Vagina (tissue), 2 donors: ENCODE data around the gene OR2V1. TPM values are rescaled to one million over a fixed set of nuclear protein-coding genes. Genes with fewer than 3 reads are reported as not detected.
"Not testable (repeated sequence)": the region's sequence is repeated elsewhere in the genome, so short reads cannot be mapped to it uniquely, and the experiment has no call there.

Experiments used
- DNase-seq, 2 donors: peaks; one replicate each; pipeline ENCODE4 v3.0.0-alpha.2; 2017; ENCODE audit errors: extremely low spot score in 2 of 2
- H3K27ac ChIP-seq: fragments of 200-600 bp; sonication (generic); one replicate; pipeline ENCODE4 v1.5.1; 2019
- H3K27me3 ChIP-seq: fragments of 200-600 bp; sonication (generic); one replicate; pipeline ENCODE4 v1.5.1; 2019
- H3K36me3 ChIP-seq, 2 donors: fragments of 200-600 bp; sonication (generic); one replicate each; pipeline ENCODE4 v1.5.1; 2017 to 2019
- H3K4me1 ChIP-seq: fragments of 200-600 bp; sonication (generic); one replicate; pipeline ENCODE4 v1.5.1; 2019
- H3K4me3 ChIP-seq, 2 donors: fragments of 200-600 bp; sonication (generic); 1 replicate in 1 of 2; 2 replicates in 1 of 2; pipeline ENCODE4 v1.5.1; 2016 to 2019
- H3K9me3 ChIP-seq: fragments of 200-600 bp; sonication (generic); one replicate; pipeline ENCODE4 v1.5.1; 2019
- CTCF ChIP-seq, 3 experiments: fragments of 450-650 bp in 2 of 3; fragments of 200-600 bp in 1 of 3; sonication (generic) in 1 of 3; IDR thresholded peaks; one replicate each; pipeline ENCODE4 v1.5.1; 2017 to 2019; ENCODE audit warnings: antibody characterized with exemption in 3 of 3, mild to moderate bottlenecking in 2 of 3, moderate library complexity in 2 of 3
- POLR2A ChIP-seq, 2 donors: fragments of 450-650 bp; IDR thresholded peaks; one replicate each; pipeline ENCODE4 v1.6.1; 2017; ENCODE audit warnings: antibody characterized with exemption in 2 of 2, mild to moderate bottlenecking in 2 of 2, moderate library complexity in 2 of 2
- POLR2AphosphoS5 ChIP-seq, 2 donors: sonication (generic); formaldehyde crosslinking; IDR thresholded peaks; one replicate each; pipeline ENCODE4 v1.9.0; 2017; ENCODE audit warnings: antibody characterized with exemption in 2 of 2, mild to moderate bottlenecking in 2 of 2, low read depth in 1 of 2; ENCODE audit not compliant: insufficient read depth in 1 of 2
- intact Hi-C: fragments of 100-400 bp; cut with DNase I; formaldehyde crosslinking; loops from one replicate; pipeline ENCODE4 v1.15.1; 2023
- total RNA-seq: library from RNA; depleted of rRNA; stranded (reverse); fragments of >200 nt; gene quantifications from one replicate; pipeline ENCODE4 v1.2.3, GENCODE V29; 2016

OR2V1 gene
- total RNA-seq: not detected

GRCh38 chr5:181130832-181131496 lies at the start of gene OR2V1:
OR2V1 (minus strand) TSS chr5:181131169; CDS start chr5:181125304, 5,865 bp downstream.
- intact Hi-C loops: no loop called here
- no peaks in the 10 kb centered on the region for H3K27me3 ChIP-seq

GRCh38 chr5:181177559-181177958 lies 46.6 kb upstream of the OR2V1 start:
- H3K4me1 ChIP-seq, H3K4me3 ChIP-seq, H3K27me3 ChIP-seq, intact Hi-C loops, H3K36me3 ChIP-seq, H3K9me3 ChIP-seq, DNase-seq, H3K27ac ChIP-seq: not testable (repeated sequence)

More at GRCh38 chr5:181130832-181131496, at the start of gene OR2V1:
- no peak for TF ChIP-seq CTCF (IDR thresholded peaks at IDR 0.05)
- no peak for TF ChIP-seq POLR2A (IDR thresholded peaks at IDR 0.05)
- TF ChIP-seq POLR2AphosphoS5 (IDR thresholded peaks at IDR 0.05; ENCODE audit: insufficient read depth in 1 of 2, low read depth in 1 of 2): no peak
- DNase-seq: no peak
- Histone ChIP-seq H3K4me3 (no peak within 1 kb of the TSS), H3K4me1 (no peaks in the 10 kb centered on the region), H3K27ac (no peak within 1 kb of the TSS), H3K9me3 (no peaks in the 10 kb centered on the region), H3K36me3 (no peaks in the 10 kb centered on the region)

- H3K27ac ChIP-seq: no peak overlapping the region
- no peaks in the 10 kb centered on the region for H3K9me3 ChIP-seq
- no peak overlapping the region for H3K4me3 ChIP-seq
- no peak for DNase-seq
- intact Hi-C loops: no loop called here
- H3K36me3 ChIP-seq: no peaks in the 10 kb centered on the region
- peaks cover 3% of the 10 kb centered on the region for H3K27me3 ChIP-seq
- TF ChIP-seq POLR2AphosphoS5 (IDR thresholded peaks at IDR 0.05; ENCODE audit: insufficient read depth in 1 of 2, low read depth in 1 of 2) (no peak), CTCF (IDR thresholded peaks at IDR 0.05) (no peak), POLR2A (IDR thresholded peaks at IDR 0.05) (no peak)
- no peaks in the 10 kb centered on the region for H3K4me1 ChIP-seq
Observed at GRCh38 chr5:181176254-181176952, 45.4 kb upstream of the OR2V1 start.

GRCh38 chr5:181173420-181174342 lies 42.7 kb upstream of the OR2V1 start:
- no peak for DNase-seq
- no peaks in the 10 kb centered on the region for H3K9me3 ChIP-seq
- no peak overlapping the region for H3K27ac ChIP-seq
- intact Hi-C loops: no loop called here
- H3K36me3 ChIP-seq: no peaks in the 10 kb centered on the region
- peaks cover 9% of the 10 kb centered on the region for H3K4me1 ChIP-seq
- peaks cover 6% of the 10 kb centered on the region for H3K27me3 ChIP-seq
- TF ChIP-seq CTCF (IDR thresholded peaks at IDR 0.05) (no peak), POLR2A (IDR thresholded peaks at IDR 0.05) (no peak), POLR2AphosphoS5 (IDR thresholded peaks at IDR 0.05; ENCODE audit: insufficient read depth in 1 of 2, low read depth in 1 of 2) (no peak)
- no peak overlapping the region for H3K4me3 ChIP-seq

- TF ChIP-seq POLR2A (IDR thresholded peaks at IDR 0.05) (no peak), CTCF (IDR thresholded peaks at IDR 0.05) (no peak), POLR2AphosphoS5 (IDR thresholded peaks at IDR 0.05; ENCODE audit: insufficient read depth in 1 of 2, low read depth in 1 of 2) (no peak)
- peaks cover 9% of the 10 kb centered on the region for H3K4me1 ChIP-seq
- intact Hi-C loops: no loop called here
- H3K27ac ChIP-seq: no peak overlapping the region
- no peak for DNase-seq
- no peaks in the 10 kb centered on the region for H3K9me3 ChIP-seq
- no peaks in the 10 kb centered on the region for H3K36me3 ChIP-seq
- no peak overlapping the region for H3K4me3 ChIP-seq
- peaks cover 6% of the 10 kb centered on the region for H3K27me3 ChIP-seq
Observed at GRCh38 chr5:181173027-181173419, 42.1 kb upstream of the OR2V1 start.
